Erythroblast (primary cell): ENCODE data around the gene RRP8.

Experiments
- GATA1 ChIP-seq: IDR thresholded peaks from 2 replicates; pipeline ENCODE4 v1.6.1; 2011; ENCODE audit warnings: low read depth, mild to moderate bottlenecking, control low read depth, low read length, moderate library complexity
- POLR2A ChIP-seq: IDR thresholded peaks from 2 replicates; pipeline ENCODE4 v1.6.1; 2011; ENCODE audit warnings: mild to moderate bottlenecking, low read length

DNA sequence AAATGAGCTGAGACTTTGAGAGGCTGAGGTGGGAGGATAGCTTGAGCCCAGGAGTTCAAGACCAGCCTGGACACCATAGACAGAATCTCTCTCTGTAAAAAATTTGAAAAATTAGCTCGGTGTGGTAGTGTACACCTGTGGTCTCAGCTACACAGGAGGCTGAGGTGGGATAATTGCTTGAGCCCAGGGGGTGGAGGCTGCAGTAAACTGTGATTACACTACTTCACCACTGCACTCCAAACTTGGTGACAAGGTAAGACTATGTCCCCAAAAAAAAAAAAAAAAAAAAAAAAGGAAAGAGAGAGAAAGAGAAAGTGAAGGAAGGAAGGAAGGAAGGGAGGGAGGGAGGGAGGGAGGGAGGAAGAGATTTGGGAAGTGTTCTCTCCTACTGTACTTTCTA lies 25.3 kb downstream of the RRP8 start:
- no peak for TF ChIP-seq POLR2A
- TF ChIP-seq GATA1 = no peak
